WTC11 (cell line): ENCODE measurements around the gene CYP2C9.

Experiments
- CBFB ChIP-seq: sonication (generic); formaldehyde crosslinking; IDR thresholded peaks from 2 replicates; pipeline ENCODE4 v1.8.1; 2022; ENCODE audit warnings: mild to moderate bottlenecking, low read depth, missing genetic modification reagents
- CREB1 ChIP-seq: sonication (generic); formaldehyde crosslinking; IDR thresholded peaks from 2 replicates; pipeline ENCODE4 v1.8.0; 2023; ENCODE audit warnings: mild to moderate bottlenecking, missing genetic modification reagents
- CTCF ChIP-seq: fragments of 200-600 bp; IDR thresholded peaks from 2 replicates; pipeline ENCODE4 v1.8.0; 2022; ENCODE audit warnings: antibody characterized with exemption
- ESRRA ChIP-seq: sonication (generic); formaldehyde crosslinking; IDR thresholded peaks from 2 replicates; pipeline ENCODE4 v1.8.1; 2022; ENCODE audit warnings: mild to moderate bottlenecking, missing genetic modification reagents, borderline replicate concordance
- ETV6 ChIP-seq: sonication (generic); formaldehyde crosslinking; IDR thresholded peaks from 2 replicates; pipeline ENCODE4 v1.8.1; 2022; ENCODE audit warnings: mild to moderate bottlenecking, missing genetic modification reagents
- TF ChIP-seq, protein P1 (sequence below): sonication (generic); formaldehyde crosslinking; IDR thresholded peaks from 2 replicates; pipeline ENCODE4 v1.8.1; 2022; ENCODE audit warnings: low read depth, missing genetic modification reagents, borderline replicate concordance
- TF ChIP-seq, protein P2 (sequence below): sonication (generic); formaldehyde crosslinking; IDR thresholded peaks from 2 replicates; pipeline ENCODE4 v1.8.0; 2022; ENCODE audit warnings: mild to moderate bottlenecking, missing genetic modification reagents
- TF ChIP-seq, protein P3 (sequence below): sonication (generic); formaldehyde crosslinking; IDR thresholded peaks from 2 replicates; pipeline ENCODE4 v1.8.1; 2023; ENCODE audit warnings: mild to moderate bottlenecking, missing genetic modification reagents, moderate library complexity
- TF ChIP-seq, protein P4 (sequence below): sonication (generic); formaldehyde crosslinking; IDR thresholded peaks from 2 replicates; pipeline ENCODE4 v1.8.1; 2023; ENCODE audit warnings: mild to moderate bottlenecking, moderate library complexity, missing genetic modification reagents

DNA sequence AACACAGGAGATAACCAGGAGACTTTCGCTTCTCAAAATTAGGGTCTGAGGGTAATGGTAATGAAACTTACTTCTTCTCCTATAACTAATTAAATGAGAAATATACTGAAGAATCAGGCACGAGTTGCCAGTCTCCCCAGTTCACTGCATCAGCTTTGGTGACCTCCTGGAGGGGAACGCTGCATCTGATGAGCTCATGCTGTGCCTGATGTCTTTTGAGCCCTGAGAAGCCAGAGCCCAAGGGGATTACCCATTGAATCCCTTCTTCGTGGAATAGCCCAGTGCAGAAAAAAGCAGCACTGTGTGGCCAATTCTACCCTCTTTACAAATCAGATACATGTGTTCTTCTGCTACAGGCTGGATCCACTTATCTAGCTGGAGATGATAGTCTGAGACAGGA lies 45.1 kb downstream of the CYP2C9 start:
- TF ChIP-seq CREB1 (CRISPR knock-in tag) (no peak), CBFB (CRISPR knock-in tag) (no peak), ETV6 (CRISPR knock-in tag) (no peak), ESRRA (no peak), CTCF (no peak)
- TF ChIP-seq, protein P1, sequence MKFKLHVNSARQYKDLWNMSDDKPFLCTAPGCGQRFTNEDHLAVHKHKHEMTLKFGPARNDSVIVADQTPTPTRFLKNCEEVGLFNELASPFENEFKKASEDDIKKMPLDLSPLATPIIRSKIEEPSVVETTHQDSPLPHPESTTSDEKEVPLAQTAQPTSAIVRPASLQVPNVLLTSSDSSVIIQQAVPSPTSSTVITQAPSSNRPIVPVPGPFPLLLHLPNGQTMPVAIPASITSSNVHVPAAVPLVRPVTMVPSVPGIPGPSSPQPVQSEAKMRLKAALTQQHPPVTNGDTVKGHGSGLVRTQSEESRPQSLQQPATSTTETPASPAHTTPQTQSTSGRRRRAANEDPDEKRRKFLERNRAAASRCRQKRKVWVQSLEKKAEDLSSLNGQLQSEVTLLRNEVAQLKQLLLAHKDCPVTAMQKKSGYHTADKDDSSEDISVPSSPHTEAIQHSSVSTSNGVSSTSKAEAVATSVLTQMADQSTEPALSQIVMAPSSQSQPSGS: no peak
- TF ChIP-seq, protein P2, sequence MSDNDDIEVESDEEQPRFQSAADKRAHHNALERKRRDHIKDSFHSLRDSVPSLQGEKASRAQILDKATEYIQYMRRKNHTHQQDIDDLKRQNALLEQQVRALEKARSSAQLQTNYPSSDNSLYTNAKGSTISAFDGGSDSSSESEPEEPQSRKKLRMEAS (CRISPR knock-in tag): no peak
- TF ChIP-seq, protein P3, sequence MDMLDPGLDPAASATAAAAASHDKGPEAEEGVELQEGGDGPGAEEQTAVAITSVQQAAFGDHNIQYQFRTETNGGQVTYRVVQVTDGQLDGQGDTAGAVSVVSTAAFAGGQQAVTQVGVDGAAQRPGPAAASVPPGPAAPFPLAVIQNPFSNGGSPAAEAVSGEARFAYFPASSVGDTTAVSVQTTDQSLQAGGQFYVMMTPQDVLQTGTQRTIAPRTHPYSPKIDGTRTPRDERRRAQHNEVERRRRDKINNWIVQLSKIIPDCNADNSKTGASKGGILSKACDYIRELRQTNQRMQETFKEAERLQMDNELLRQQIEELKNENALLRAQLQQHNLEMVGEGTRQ (CRISPR knock-in tag): no peak
- TF ChIP-seq, protein P4, sequence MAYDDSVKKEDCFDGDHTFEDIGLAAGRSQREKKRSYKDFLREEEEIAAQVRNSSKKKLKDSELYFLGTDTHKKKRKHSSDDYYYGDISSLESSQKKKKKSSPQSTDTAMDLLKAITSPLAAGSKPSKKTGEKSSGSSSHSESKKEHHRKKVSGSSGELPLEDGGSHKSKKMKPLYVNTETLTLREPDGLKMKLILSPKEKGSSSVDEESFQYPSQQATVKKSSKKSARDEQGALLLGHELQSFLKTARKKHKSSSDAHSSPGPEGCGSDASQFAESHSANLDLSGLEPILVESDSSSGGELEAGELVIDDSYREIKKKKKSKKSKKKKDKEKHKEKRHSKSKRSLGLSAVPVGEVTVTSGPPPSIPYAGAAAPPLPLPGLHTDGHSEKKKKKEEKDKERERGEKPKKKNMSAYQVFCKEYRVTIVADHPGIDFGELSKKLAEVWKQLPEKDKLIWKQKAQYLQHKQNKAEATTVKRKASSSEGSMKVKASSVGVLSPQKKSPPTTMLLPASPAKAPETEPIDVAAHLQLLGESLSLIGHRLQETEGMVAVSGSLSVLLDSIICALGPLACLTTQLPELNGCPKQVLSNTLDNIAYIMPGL (CRISPR knock-in tag): no peak
